NCI-H526 (cell line): ENCODE results near the gene ANKRD65.
A peak's percentile ranks its signal among the peaks of the same experiment; 100 is the strongest.
"Not testable (repeated sequence)": the region's sequence is repeated elsewhere in the genome, so short reads cannot be mapped to it uniquely, and the experiment has no call there.

Experiments used
- DNase-seq, 2 experiments: peaks; one replicate each; lab custom pipeline; 2025; lab: John Stamatoyannopoulos, UW

The ANKRD65 gene

GRCh38 chr1:1415751-1416150, 5.3 kb downstream of the ANKRD65 start:
- no peak for DNase-seq

DNA sequence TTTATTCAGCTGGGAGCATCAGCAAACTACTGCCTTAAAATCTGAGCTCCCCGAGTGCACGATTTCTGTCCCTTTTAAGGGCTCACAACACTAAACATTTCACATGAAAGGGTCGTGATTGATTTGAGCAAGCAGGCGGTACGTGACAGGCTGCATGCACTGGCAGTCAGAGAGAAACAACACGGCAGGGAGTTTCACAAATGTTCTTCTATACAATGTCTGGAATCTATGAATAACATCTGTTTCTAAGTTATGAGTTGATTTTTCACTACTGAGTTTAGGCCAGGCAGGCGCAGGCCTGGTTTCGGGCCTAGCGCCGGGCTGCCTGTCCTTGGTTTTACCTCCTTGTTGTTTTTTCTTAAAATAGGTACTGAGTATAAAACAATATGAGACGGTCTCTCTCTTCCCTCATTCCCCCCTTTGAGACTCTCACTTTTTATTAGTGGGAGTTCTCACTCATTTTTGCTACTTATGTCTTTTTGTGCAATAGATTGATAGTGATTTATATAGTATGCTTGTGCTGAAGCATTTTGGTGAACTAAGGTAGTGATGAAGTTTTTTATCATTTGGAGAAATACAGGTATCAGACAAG, 8.7 kb downstream of the ANKRD65 start:
- DNase-seq = not testable (repeated sequence)

- no peak for DNase-seq
Measured at GRCh38 chr1:1411626-1412025, 9.4 kb downstream of the ANKRD65 start.

DNA sequence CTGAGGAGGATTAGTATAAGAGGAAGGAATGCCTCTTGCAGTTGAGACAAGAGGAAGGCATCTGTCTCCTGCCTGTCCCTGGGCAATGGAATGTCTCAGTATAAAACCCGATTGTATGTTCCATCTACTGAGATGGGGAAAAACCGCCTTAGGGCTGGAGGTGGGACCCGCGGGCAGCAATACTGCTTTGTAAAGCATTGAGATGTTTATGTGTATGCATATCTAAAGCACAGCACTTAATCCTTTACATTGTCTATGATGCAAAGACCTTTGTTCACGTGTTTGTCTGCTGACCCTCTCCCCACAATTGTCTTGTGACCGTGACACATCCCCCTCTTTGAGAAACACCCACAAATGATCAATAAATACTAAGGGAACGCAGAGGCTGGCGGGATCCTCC, 10.8 kb downstream of the ANKRD65 start:
- not testable (repeated sequence) for DNase-seq

GRCh38 chr1:1407636-1408318, 13.3 kb downstream of the ANKRD65 start:
- no peak for DNase-seq

DNA sequence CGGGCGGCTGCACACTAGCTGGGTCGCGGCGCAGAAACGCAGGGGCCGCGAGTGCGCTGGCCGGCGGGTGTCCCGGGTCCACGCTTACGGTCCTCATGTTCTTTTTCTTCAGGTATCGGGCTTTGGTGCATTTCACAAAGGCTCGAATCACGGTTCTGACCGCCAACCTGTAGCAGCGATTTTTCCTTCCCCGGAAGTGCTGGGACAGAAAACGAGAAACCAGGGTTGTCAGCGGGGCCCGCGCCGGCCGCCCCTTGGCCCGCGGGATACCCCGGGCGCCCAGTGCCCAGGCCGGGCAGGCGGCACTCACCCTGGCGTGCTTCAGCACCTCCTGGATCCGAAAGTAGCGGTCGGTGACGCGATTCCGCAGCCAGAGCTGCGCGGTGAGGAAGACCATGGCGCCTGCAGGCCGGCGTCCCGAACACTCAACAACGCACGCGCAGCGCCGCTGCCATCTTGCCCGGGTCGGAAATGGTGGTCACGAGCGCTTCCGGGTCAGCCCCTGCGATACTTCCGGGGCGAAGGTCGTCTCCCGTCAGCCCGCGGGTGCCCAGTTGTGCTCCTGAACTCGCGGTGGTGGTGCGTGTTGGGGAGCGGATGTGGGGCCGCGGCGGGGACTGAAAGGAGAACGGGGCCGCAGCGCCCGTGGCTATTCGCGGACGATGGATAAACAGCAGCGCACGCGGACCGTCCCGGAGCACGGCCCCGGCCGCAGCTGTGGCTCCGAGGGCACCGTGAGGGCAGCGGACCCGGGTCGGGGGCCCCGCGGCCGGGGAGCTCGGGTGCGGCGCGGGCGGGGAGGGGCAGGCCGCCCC, 14.0 kb downstream of the ANKRD65 start, which contains the start of gene MRPL20:
Gene MRPL20 (minus strand): TSS at position 473 of the 815 bp plus-strand sequence. CDS start 76 bp downstream, at position 397.
- peak; percentile 86 to 96 for DNase-seq

DNA sequence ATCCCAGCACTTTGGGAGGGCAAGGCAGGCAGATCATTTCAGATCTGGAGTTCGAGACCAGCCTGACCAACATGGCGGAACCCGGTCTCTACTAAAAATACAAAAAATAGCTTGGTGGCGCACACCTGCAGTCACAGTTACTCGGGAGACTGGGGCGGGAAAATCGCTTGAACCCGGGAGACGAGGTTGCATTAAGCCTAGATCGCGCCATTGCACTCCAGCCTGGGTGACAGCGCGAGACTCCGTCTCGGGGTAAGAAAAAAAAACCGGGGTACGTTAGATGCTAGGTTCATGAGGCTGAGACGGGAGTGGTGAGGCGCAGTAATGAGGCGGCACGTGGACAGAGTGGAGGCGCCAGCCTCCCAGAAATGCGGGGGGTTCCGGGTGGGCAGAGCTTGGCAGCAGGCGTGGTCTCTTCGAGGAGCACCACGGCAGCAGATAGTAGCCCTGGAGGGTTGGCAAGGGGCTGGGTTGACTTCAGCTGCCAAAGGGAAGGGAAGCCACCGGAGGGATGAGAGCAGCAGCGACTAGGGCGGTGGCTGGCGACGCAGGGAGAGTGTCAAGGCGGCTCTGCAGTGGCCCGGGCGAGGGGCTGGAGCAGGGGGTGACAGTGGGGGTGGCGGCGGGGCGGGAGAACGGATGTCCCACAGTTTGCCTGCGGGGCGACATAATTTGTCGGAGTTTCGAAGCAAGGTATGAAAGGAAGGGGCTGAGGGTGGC, 14.8 kb downstream of the ANKRD65 start:
- DNase-seq = no peak

DNA sequence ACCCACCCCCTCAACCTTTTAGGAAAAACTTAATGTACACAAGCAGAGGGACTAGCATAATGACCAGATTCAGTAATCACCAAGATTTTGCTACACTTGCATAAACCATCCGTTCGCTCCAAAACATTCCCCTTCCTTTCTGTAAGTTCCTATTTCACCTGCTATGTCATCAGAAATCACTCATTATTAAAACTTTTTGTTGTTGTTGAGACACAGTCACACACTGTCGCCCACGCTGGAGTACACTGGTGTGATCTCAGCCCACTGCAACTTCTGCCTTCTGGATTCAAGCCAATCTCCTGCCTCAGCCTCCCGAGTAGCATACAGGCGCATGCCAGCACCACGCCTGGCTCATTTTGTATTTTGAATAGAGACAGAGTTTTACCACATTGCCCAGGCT, 17.4 kb downstream of the ANKRD65 start:
- no peak for DNase-seq

- DNase-seq = not testable (repeated sequence)
Measured at GRCh38 chr1:1402901-1403392, 18.1 kb downstream of the ANKRD65 start.

- DNase-seq = peak in 1 of 2 experiments; percentile 75
Measured at GRCh38 chr1:1402072-1402900, 18.8 kb downstream of the ANKRD65 start.

GRCh38 chr1:1401457-1402010, 19.5 kb downstream of the ANKRD65 start:
- DNase-seq = no peak

- DNase-seq = no peak
Measured at GRCh38 chr1:1400576-1401456, 20.3 kb downstream of the ANKRD65 start.

- DNase-seq = no peak
Measured at GRCh38 chr1:1399872-1400575, 21.1 kb downstream of the ANKRD65 start.

GRCh38 chr1:1399187-1399871, 21.7 kb downstream of the ANKRD65 start, which contains the start of gene CCNL2:
TSS of gene CCNL2 (minus strand) at chr1:1399335. CDS start at chr1:1399306, 29 bp downstream.
- peak; percentile 87 to 99 for DNase-seq

DNA sequence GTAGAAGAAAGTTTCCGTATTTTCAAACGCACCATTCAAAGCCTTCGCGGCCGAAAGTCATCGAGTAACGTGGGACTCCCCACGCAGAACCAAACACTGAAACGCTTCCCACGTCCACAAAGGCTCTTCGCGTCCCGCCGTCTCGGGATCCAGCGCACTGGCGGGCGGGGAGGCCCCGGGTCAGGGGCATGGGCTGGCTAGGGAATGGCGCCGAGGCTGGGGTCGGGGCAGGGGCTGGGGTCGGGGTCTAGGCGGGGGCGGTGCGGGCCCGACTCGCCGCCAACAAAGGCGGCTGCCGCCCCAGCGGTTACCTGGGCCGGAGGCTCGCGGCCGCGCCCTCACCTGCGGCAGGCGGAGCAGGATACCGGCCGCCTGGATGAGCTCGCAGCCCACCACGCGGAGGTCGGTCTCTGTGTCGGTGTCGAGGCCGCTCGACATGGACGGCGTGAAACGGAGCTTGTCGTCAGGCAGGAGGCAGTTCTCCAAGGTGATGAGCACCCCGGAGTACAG, 22.3 kb downstream of the ANKRD65 start:
- no peak for DNase-seq

- DNase-seq = no peak
Measured at GRCh38 chr1:1397839-1398523, 23.1 kb downstream of the ANKRD65 start.

DNA sequence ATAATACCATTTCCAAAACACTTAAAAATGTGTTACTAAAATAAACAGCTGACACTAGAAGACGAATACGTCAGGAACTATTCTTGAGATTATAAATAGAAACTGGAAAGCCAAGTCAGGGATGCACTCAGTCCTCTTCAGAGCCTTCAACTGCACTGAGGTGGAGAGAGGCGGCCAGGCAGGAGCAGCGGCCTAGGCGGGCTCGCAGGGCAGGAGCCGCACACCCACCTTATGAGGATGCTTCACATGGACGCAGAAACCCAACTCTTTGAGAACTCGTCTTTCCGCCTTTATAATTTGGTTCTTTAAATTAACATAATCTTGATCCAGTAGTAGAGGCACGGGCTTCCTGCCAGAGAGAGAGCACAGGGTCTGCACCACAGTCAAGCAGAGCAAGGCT, 25.9 kb downstream of the ANKRD65 start:
- no peak for DNase-seq

GRCh38 chr1:1394116-1394515, 27.0 kb downstream of the ANKRD65 start:
- DNase-seq = no peak
